Cardiac septum (tissue), 1 donor: ENCODE measurements around the gene GLUL. TPM values are rescaled to one million over a fixed set of nuclear protein-coding genes. Genes with fewer than 3 reads are reported as not detected.

Experiments used
- DNase-seq: peaks from one replicate; pipeline ENCODE4 v3.0.0-alpha.2; 2020; ENCODE audit warnings: low spot score
- intact Hi-C: fragments of 100-400 bp; cut with DNase I; formaldehyde crosslinking; loops from one replicate; pipeline ENCODE4 v1.14.0; 2022
- total RNA-seq: library from RNA; stranded (reverse); fragmentation: NEBNext Ultra II Directional; extraction: Animal tissue kit (Norgen Biotek cat#: 25700); gene quantifications from one replicate; pipeline ENCODE4 v1.2.1, GENCODE V29; 2021
- donor health status: DM: no; HTN: no; CAD: no.

Gene GLUL
- total RNA-seq, 1 donor from 2014 or later, result 231 TPM

GRCh38 chr1:182376936-182377574 lies 14.5 kb downstream of the GLUL start:
- intact Hi-C loops, result no loop called here
- no peak for DNase-seq

GRCh38 chr1:182374101-182374834 lies 17.3 kb downstream of the GLUL start:
- DNase-seq, result no peak
- intact Hi-C loops, result no loop called here

- intact Hi-C loops, result no loop called here
- no peak for DNase-seq
These were observed 21.1 kb downstream of the GLUL start for GRCh38 chr1:182370532-182370931.

- intact Hi-C loops, result no loop called here
- DNase-seq, result no peak
These were observed 22.7 kb downstream of the GLUL start for GRCh38 chr1:182368903-182369302.

GRCh38 chr1:182368358-182368757 lies 23.2 kb downstream of the GLUL start:
- DNase-seq, result no peak
- intact Hi-C loops, result no loop called here

GRCh38 chr1:182367926-182368325 lies 23.7 kb downstream of the GLUL start:
- intact Hi-C loops, result no loop called here
- no peak for DNase-seq

- intact Hi-C loops, result no loop called here
- DNase-seq, result no peak
These were observed 25.0 kb downstream of the GLUL start for GRCh38 chr1:182366596-182366995.

- intact Hi-C loops, result no loop called here
- DNase-seq, result no peak
These were observed 31.9 kb downstream of the GLUL start for GRCh38 chr1:182359645-182360044.

- intact Hi-C loops, result no loop called here
- DNase-seq, result no peak
These were observed 33.7 kb downstream of the GLUL start for GRCh38 chr1:182357913-182358312.

- intact Hi-C loops, result no loop called here
- no peak for DNase-seq
These were observed 34.4 kb downstream of the GLUL start for GRCh38 chr1:182357171-182357570.

- intact Hi-C loops, result no loop called here
- no peak for DNase-seq
These were observed 35.9 kb downstream of the GLUL start for GRCh38 chr1:182355723-182356098.

- intact Hi-C loops, result no loop called here
These were observed 39.7 kb downstream of the GLUL start for GRCh38 chr1:182351790-182352364.

GRCh38 chr1:182350839-182351238 lies 40.8 kb downstream of the GLUL start:
- intact Hi-C loops, result no loop called here
- DNase-seq, result peak; percentile 26

More at GRCh38 chr1:182351790-182352364, 39.7 kb downstream of the GLUL start:
- DNase-seq, result no peak

- intact Hi-C loops, result loop anchor here (1.0 to 5.0 kb wide), 3 partner anchors 41 to 117 kb away; no protein-coding TSS in a partner anchor
- peak; percentile 78 for DNase-seq
These were observed 42.4 kb downstream of the GLUL start for GRCh38 chr1:182348961-182349747.

GRCh38 chr1:182347019-182347418 lies 44.6 kb downstream of the GLUL start:
- DNase-seq, result peak; percentile 24
- intact Hi-C loops, result loop anchor here (5.0 kb wide), 1 partner anchor 115 kb away; no protein-coding TSS in a partner anchor

GRCh38 chr1:182340233-182341058 lies 51.1 kb downstream of the GLUL start:
- DNase-seq, result peak; percentile 72
- intact Hi-C loops, result no loop called here

- intact Hi-C loops, result no loop called here
- DNase-seq, result peak; percentile 17
These were observed 51.9 kb downstream of the GLUL start for GRCh38 chr1:182339684-182340083.

GRCh38 chr1:182338806-182339370 lies 52.7 kb downstream of the GLUL start:
- DNase-seq, result peak; percentile 51
- intact Hi-C loops, result no loop called here
